ENCODE measurements around the gene ERICH6B.
"Not testable (repeated sequence)": the region's sequence is repeated elsewhere in the genome, so short reads cannot be mapped to it uniquely, and the experiment has no call there.

DNA sequence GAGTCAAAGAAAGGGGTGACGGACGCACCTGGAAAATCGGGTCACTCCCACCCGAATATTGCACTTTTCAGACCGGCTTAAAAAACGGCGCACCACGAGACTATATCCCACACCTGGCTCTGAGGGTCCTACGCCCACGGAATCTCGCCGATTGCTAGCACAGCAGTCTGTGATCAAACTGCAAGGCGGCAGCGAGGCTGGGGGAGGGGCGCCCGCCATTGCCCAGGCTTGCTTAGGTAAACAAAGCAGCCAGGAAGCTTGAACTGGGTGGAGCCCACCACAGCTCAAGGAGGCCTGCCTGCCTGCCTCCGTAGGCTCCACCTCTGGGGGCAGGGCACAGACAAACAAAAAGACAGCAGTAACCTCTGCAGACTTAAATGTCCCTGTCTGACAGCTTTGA is 29.7 kb upstream of the ERICH6B start:
- TF ChIP-seq CTCF (IDR thresholded peaks at IDR 0.05; ENCODE audit: low read depth, low read length); EZH2phosphoT487 (IDR thresholded peaks at IDR 0.05; ENCODE audit: low read depth): not testable (repeated sequence)

All from OCI-LY3 (cell line).